Measurements from ENCODE around the gene TTLL3. TPM values are rescaled to one million over a fixed set of nuclear protein-coding genes. Genes with fewer than 3 reads are reported as not detected.

The TTLL3 gene
- polyA plus RNA-seq, 1 donor (not counting 4 experiments of a cell fraction or from before 2014, with no cell fraction given) = 11.3 TPM

- H3K36me3 ChIP-seq (ENCODE audit: control insufficient read depth in 2 of 2, extremely low read depth in 1 of 2, insufficient read depth in 2 of 2, low read length in 2 of 2) = peaks cover 26 to 36% of the 10 kb centered on the region in 2 experiments
- no peak for FAIRE-seq
These were observed 22.3 kb upstream of the TTLL3 start for GRCh38 chr3:9787714-9788113.

GRCh38 chr3:9791127-9791526 lies 18.9 kb upstream of the TTLL3 start:
- Histone ChIP-seq H4K20me1 (ENCODE audit: control insufficient read depth, extremely low read depth, insufficient read depth, low read length) (no peaks in the 10 kb centered on the region), H3K9me3 (ENCODE audit: control insufficient read depth, low read depth, low read length) (no peaks in the 10 kb centered on the region), H3K4me3 (ENCODE audit: control insufficient read depth in 2 of 3, extremely low read depth in 1 of 3, insufficient read depth in 2 of 3, low read depth in 1 of 3, low read length in 3 of 3) (no peak overlapping the region), H3K36me3 (ENCODE audit: control insufficient read depth in 2 of 2, extremely low read depth in 1 of 2, insufficient read depth in 2 of 2, low read length in 2 of 2) (peaks cover 19 to 38% of the 10 kb centered on the region in 2 experiments), H2AFZ (ENCODE audit: control insufficient read depth, low read length) (no peak overlapping the region), H3K4me2 (ENCODE audit: control insufficient read depth, extremely low read depth, insufficient read depth, low read depth, low read length) (peak overlapping the region; percentile 97), H3K79me2 (ENCODE audit: control insufficient read depth, insufficient read depth, low read length) (peaks cover 41% of the 10 kb centered on the region), H3K27ac (ENCODE audit: control insufficient read depth, insufficient read depth, low read length) (no peak overlapping the region), H3K9me1 (ENCODE audit: control insufficient read depth, extremely low read depth, insufficient read depth, low read length) (no peaks in the 10 kb centered on the region), H3K9ac (ENCODE audit: control insufficient read depth, extremely low read depth, insufficient read depth, low read length) (no peak overlapping the region), H3K27me3 (ENCODE audit: control insufficient read depth, extremely low read depth, insufficient read depth, low read length) (no peaks in the 10 kb centered on the region), H3K4me1 (ENCODE audit: control insufficient read depth, extremely low read depth, insufficient read depth, low read length) (peaks cover 14% of the 10 kb centered on the region)
- TF ChIP-seq EZH2 (IDR thresholded peaks at IDR 0.05; ENCODE audit: low read length) (no peak), CTCF (optimal IDR thresholded peaks at IDR 0.05 in 1 of 3, IDR thresholded peaks at IDR 0.05 in 1 of 3, conservative IDR thresholded peaks at IDR 0.05 in 1 of 3; ENCODE audit: extremely low read depth in 1 of 3, insufficient read depth in 2 of 3, low read length in 3 of 3) (no peak)
- dilution Hi-C loops (cut with MboI; ENCODE audit: extremely low pct_ligation_motif_present, low sequenced_read_pairs) = no loop called here
- no peak for FAIRE-seq
- no peak for DNase-seq (ENCODE audit: low read depth, low spot score)

More at GRCh38 chr3:9787714-9788113, 22.3 kb upstream of the TTLL3 start:
- dilution Hi-C loops (cut with MboI; ENCODE audit: extremely low pct_ligation_motif_present, low sequenced_read_pairs) = no loop called here
- Histone ChIP-seq H3K4me2 (ENCODE audit: control insufficient read depth, extremely low read depth, insufficient read depth, low read depth, low read length) (no peak overlapping the region), H3K4me1 (ENCODE audit: control insufficient read depth, extremely low read depth, insufficient read depth, low read length) (peaks cover 8% of the 10 kb centered on the region), H3K9ac (ENCODE audit: control insufficient read depth, extremely low read depth, insufficient read depth, low read length) (no peak overlapping the region), H3K9me3 (ENCODE audit: control insufficient read depth, low read depth, low read length) (no peaks in the 10 kb centered on the region), H3K9me1 (ENCODE audit: control insufficient read depth, extremely low read depth, insufficient read depth, low read length) (no peaks in the 10 kb centered on the region), H3K4me3 (ENCODE audit: control insufficient read depth in 2 of 3, extremely low read depth in 1 of 3, insufficient read depth in 2 of 3, low read depth in 1 of 3, low read length in 3 of 3) (no peak overlapping the region), H4K20me1 (ENCODE audit: control insufficient read depth, extremely low read depth, insufficient read depth, low read length) (no peaks in the 10 kb centered on the region), H3K27me3 (ENCODE audit: control insufficient read depth, extremely low read depth, insufficient read depth, low read length) (no peaks in the 10 kb centered on the region), H3K27ac (ENCODE audit: control insufficient read depth, insufficient read depth, low read length) (no peak overlapping the region), H3K79me2 (ENCODE audit: control insufficient read depth, insufficient read depth, low read length) (peaks cover 9% of the 10 kb centered on the region), H2AFZ (ENCODE audit: control insufficient read depth, low read length) (no peak overlapping the region)
- no peak for DNase-seq (ENCODE audit: low read depth, low spot score)
- TF ChIP-seq EZH2 (IDR thresholded peaks at IDR 0.05; ENCODE audit: low read length) (no peak), CTCF (optimal IDR thresholded peaks at IDR 0.05 in 1 of 3, IDR thresholded peaks at IDR 0.05 in 1 of 3, conservative IDR thresholded peaks at IDR 0.05 in 1 of 3; ENCODE audit: extremely low read depth in 1 of 3, insufficient read depth in 2 of 3, low read length in 3 of 3) (no peak)
